Mucosa of descending colon (tissue), 3 donors: ENCODE results near the gene RASGEF1C. TPM values are rescaled to one million over a fixed set of nuclear protein-coding genes. Genes with fewer than 3 reads are reported as not detected.

Experiments
- ATAC-seq: fragments of 200-7000 bp; cut with Tn5 transposase; one replicate; pipeline ENCODE4 v1.9.1; 2020; ENCODE audit warnings: mild to moderate bottlenecking, moderate library complexity
- DNase-seq, 3 donors: peaks; one replicate each; pipeline ENCODE4 v3.0.0-alpha.2; 2020
- H3K36me3 ChIP-seq: fragments of 200-600 bp; one replicate; pipeline ENCODE4 v1.8.0; 2021; ENCODE audit warnings: low read depth, mild to moderate bottlenecking
- H3K4me1 ChIP-seq: fragments of 200-600 bp; one replicate; pipeline ENCODE4 v1.8.0; 2021; ENCODE audit warnings: low read depth, mild to moderate bottlenecking
- H3K4me3 ChIP-seq: fragments of 200-600 bp; one replicate; pipeline ENCODE4 v1.8.0; 2021; ENCODE audit warnings: mild to moderate bottlenecking
- H3K9me3 ChIP-seq: fragments of 200-600 bp; one replicate; pipeline ENCODE4 v1.8.0; 2021; ENCODE audit warnings: mild to moderate bottlenecking
- CTCF ChIP-seq: fragments of 200-600 bp; IDR thresholded peaks from one replicate; pipeline ENCODE4 v1.8.0; 2022; ENCODE audit warnings: antibody characterized with exemption, mild to moderate bottlenecking
- intact Hi-C, 2 donors: fragments of 100-400 bp; cut with DNase I in 1 of 2; cut with micrococcal nuclease in 1 of 2; formaldehyde crosslinking; loops; one replicate each; pipeline versions ENCODE4 v1.11.0 to v1.11.1; 2022; cut with DNase I, micrococcal nuclease
- total RNA-seq, 3 donors: library from RNA; stranded (reverse); fragmentation: NEBNext Ultra II Directional in 2 of 3; extraction: Animal tissue kit (Norgen Biotek cat#: 25700) in 2 of 3; gene quantifications; one replicate each; pipeline versions ENCODE4 v1.2.1 to v1.2.4, GENCODE V29; 2021 to 2023
- donor health status: DM: no; HTN: no; CAD: no; lungs with moderate emphysema.
- donor health status: DM: no; HTN: no; CAD: no.
- donor health status: DM: no; HTN: yes; CAD: no.

RASGEF1C gene
- total RNA-seq, 3 donors from 2014 or later, result 0.17 to 1.9 (median 0.65) TPM

- no peak overlapping the region for H3K4me3 ChIP-seq
- intact Hi-C loops, result no loop called here
- peaks cover 6% of the 10 kb centered on the region for H3K4me1 ChIP-seq
- no peak for ATAC-seq
- no peaks in the 10 kb centered on the region for H3K36me3 ChIP-seq
- no peaks in the 10 kb centered on the region for H3K9me3 ChIP-seq
- TF ChIP-seq CTCF, result no peak
- DNase-seq, result no peak
These were observed 155.9 kb downstream of the RASGEF1C start for GRCh38 chr5:180053061-180053602.

GRCh38 chr5:180052211-180052818, 156.7 kb downstream of the RASGEF1C start:
- no peaks in the 10 kb centered on the region for H3K9me3 ChIP-seq
- TF ChIP-seq CTCF, result no peak
- DNase-seq (no peak), ATAC-seq (no peak)
- intact Hi-C loops, result no loop called here
- no peaks in the 10 kb centered on the region for H3K36me3 ChIP-seq
- peaks cover 6% of the 10 kb centered on the region for H3K4me1 ChIP-seq
- no peak overlapping the region for H3K4me3 ChIP-seq

Other genes with a start within 250 kb of the RASGEF1C start
- gene RNF130, start 137.5 kb downstream of the RASGEF1C start, total RNA-seq, result 10 to 100 TPM; 36.1 to 75.7 (median 56.1) TPM
- 10 to 100 TPM; 37.4 to 54.1 (median 41.3) TPM for gene MAPK9, start 82.9 kb upstream of the RASGEF1C start, total RNA-seq
- gene GFPT2, start 144.1 kb upstream of the RASGEF1C start, total RNA-seq, result 10 to 100 TPM in 1 of 3 donors, 1 to 10 TPM in 2; 1.3 to 17.4 (median 7.9) TPM